ENCODE measurements around the gene KCNJ4. TPM values are rescaled to one million over a fixed set of nuclear protein-coding genes. Genes with fewer than 3 reads are reported as not detected.

Gene KCNJ4
- total RNA-seq, 3 donors from 2014 or later (not counting 1 experiment from before 2014, with no cell fraction given) = not detected

- no peak for ATAC-seq
- H3K4me3 Mint-ChIP-seq = no peak overlapping the region
- no peak for TF ChIP-seq CTCF (IDR thresholded peaks at IDR 0.05)
- H3K9me3 ChIP-seq (ENCODE audit: control insufficient read depth, insufficient read depth, low read length) = no peaks in the 10 kb centered on the region
- peaks cover 2% of the 10 kb centered on the region for H3K4me1 ChIP-seq (ENCODE audit: control insufficient read depth, insufficient read depth, low read length)
- no peaks in the 10 kb centered on the region for H3K9me3 Mint-ChIP-seq
- no peaks in the 10 kb centered on the region for H3K27me3 Mint-ChIP-seq (ENCODE audit: low read depth in 2 of 2)
- H3K36me3 ChIP-seq (ENCODE audit: control insufficient read depth, insufficient read depth, low read length) = no peaks in the 10 kb centered on the region
- no peaks in the 10 kb centered on the region for H3K4me1 Mint-ChIP-seq
- no peak overlapping the region for H3K27ac Mint-ChIP-seq
- H3K36me3 Mint-ChIP-seq = no peaks in the 10 kb centered on the region
- WGBS (ENCODE audit: insufficient coverage) = 91% methylated on average over 8 of the region's 8 CpGs
- DNase-seq = no peak
- intact Hi-C loops (cut with micrococcal nuclease) = no loop called here
- H3K4me3 ChIP-seq (ENCODE audit: low read length) = no peak overlapping the region
- no peaks in the 10 kb centered on the region for H3K27me3 ChIP-seq (ENCODE audit: control insufficient read depth, insufficient read depth, low read length)
- no peak overlapping the region for H3K27ac ChIP-seq (ENCODE audit: low read length)
These were observed 35.2 kb downstream of the KCNJ4 start for GRCh38 chr22:38419858-38420160.

- intact Hi-C loops (cut with micrococcal nuclease) = no loop called here
- Mint-ChIP-seq H3K36me3 (no peaks in the 10 kb centered on the region), H3K27me3 (ENCODE audit: low read depth in 2 of 2) (no peaks in the 10 kb centered on the region), H3K9me3 (no peaks in the 10 kb centered on the region), H3K4me3 (no peak overlapping the region), H3K27ac (no peak overlapping the region), H3K4me1 (no peaks in the 10 kb centered on the region)
- ATAC-seq = no peak
- H3K36me3 ChIP-seq (ENCODE audit: control insufficient read depth, insufficient read depth, low read length) = no peaks in the 10 kb centered on the region
- no peak overlapping the region for H3K4me3 ChIP-seq (ENCODE audit: low read length)
- TF ChIP-seq CTCF (IDR thresholded peaks at IDR 0.05) = no peak
- WGBS (ENCODE audit: insufficient coverage) = 83% methylated on average over 14 of the region's 14 CpGs
- DNase-seq = no peak
- H3K4me1 ChIP-seq (ENCODE audit: control insufficient read depth, insufficient read depth, low read length) = peaks cover 2% of the 10 kb centered on the region
- H3K9me3 ChIP-seq (ENCODE audit: control insufficient read depth, insufficient read depth, low read length) = no peaks in the 10 kb centered on the region
- H3K27ac ChIP-seq (ENCODE audit: low read length) = no peak overlapping the region
- no peaks in the 10 kb centered on the region for H3K27me3 ChIP-seq (ENCODE audit: control insufficient read depth, insufficient read depth, low read length)
These were observed 35.7 kb downstream of the KCNJ4 start for GRCh38 chr22:38419121-38419857.

- 86% methylated on average over 14 of the region's 14 CpGs for WGBS (ENCODE audit: insufficient coverage)
- no peak overlapping the region for H3K4me3 ChIP-seq (ENCODE audit: low read length)
- DNase-seq = no peak
- no peaks in the 10 kb centered on the region for H3K9me3 ChIP-seq (ENCODE audit: control insufficient read depth, insufficient read depth, low read length)
- H3K9me3 Mint-ChIP-seq = no peaks in the 10 kb centered on the region
- no peaks in the 10 kb centered on the region for H3K36me3 Mint-ChIP-seq
- intact Hi-C loops (cut with micrococcal nuclease) = no loop called here
- H3K4me1 ChIP-seq (ENCODE audit: control insufficient read depth, insufficient read depth, low read length) = peaks cover 2% of the 10 kb centered on the region
- no peak for ATAC-seq
- H3K4me3 Mint-ChIP-seq = no peak overlapping the region
- H3K36me3 ChIP-seq (ENCODE audit: control insufficient read depth, insufficient read depth, low read length) = no peaks in the 10 kb centered on the region
- H3K27me3 ChIP-seq (ENCODE audit: control insufficient read depth, insufficient read depth, low read length) = no peaks in the 10 kb centered on the region
- no peak for TF ChIP-seq CTCF (IDR thresholded peaks at IDR 0.05)
- no peaks in the 10 kb centered on the region for H3K4me1 Mint-ChIP-seq
- no peak overlapping the region for H3K27ac ChIP-seq (ENCODE audit: low read length)
- no peaks in the 10 kb centered on the region for H3K27me3 Mint-ChIP-seq (ENCODE audit: low read depth in 2 of 2)
- no peak overlapping the region for H3K27ac Mint-ChIP-seq
These were observed 36.4 kb downstream of the KCNJ4 start for GRCh38 chr22:38418589-38418988.
